CD14-positive monocyte (primary cell): ENCODE data around the gene APP. TPM values are rescaled to one million over a fixed set of nuclear protein-coding genes. Genes with fewer than 3 reads are reported as not detected.

ENCODE experiments used
- DNase-seq, 3 donors: peaks; one replicate each; pipeline ENCODE4 v3.0.0-alpha.2; 2011 to 2022
- H2AFZ ChIP-seq: 2 replicates; pipeline ENCODE4 v1.6.0; 2012; ENCODE audit warnings: mild to moderate bottlenecking, low read depth, low read length, inconsistent platforms; ENCODE audit not compliant: insufficient read depth, poor library complexity, severe bottlenecking
- H3K27ac ChIP-seq, 2 donors: 1 replicate in 1 of 2; 2 replicates in 1 of 2; pipeline ENCODE4 v1.5.1; 2012 to 2013; ENCODE audit warnings: low read length in 2 of 2, control low read depth in 1 of 2, inconsistent platforms in 1 of 2, low read depth in 1 of 2, mild to moderate bottlenecking in 1 of 2
- H3K27me3 ChIP-seq, 2 donors: one replicate each; pipeline versions ENCODE4 v1.6.0 to v1.6.1; 2011 to 2013; ENCODE audit warnings: low read length in 2 of 2; ENCODE audit not compliant: control insufficient read depth in 2 of 2, insufficient read depth in 2 of 2
- H3K36me3 ChIP-seq, 2 donors: replicated peaks in 1 of 2; 1 replicate in 1 of 2; 2 replicates in 1 of 2; pipeline versions ENCODE4 v1.5.1 to v1.6.1; 2012 to 2013; ENCODE audit warnings: low read length in 2 of 2, control low read depth in 1 of 2, inconsistent platforms in 1 of 2, mild to moderate bottlenecking in 1 of 2; ENCODE audit not compliant: insufficient read depth in 2 of 2, control insufficient read depth in 1 of 2
- H3K4me1 ChIP-seq, 2 donors: 1 replicate in 1 of 2; 2 replicates in 1 of 2; pipeline versions ENCODE4 v1.5.1 to v1.6.1; 2012 to 2013; ENCODE audit warnings: low read length in 2 of 2, control low read depth in 1 of 2, inconsistent platforms in 1 of 2, mild to moderate bottlenecking in 1 of 2, moderate library complexity in 1 of 2; ENCODE audit not compliant: insufficient read depth in 2 of 2, control insufficient read depth in 1 of 2
- H3K4me2 ChIP-seq: replicated peaks from 2 replicates; pipeline ENCODE3; 2012; ENCODE audit warnings: low read length, moderate library complexity, mild to moderate bottlenecking; ENCODE audit not compliant: poor library complexity, severe bottlenecking; ENCODE audit errors: extremely low read depth
- H3K4me3 ChIP-seq, 3 experiments: fragments of 200-600 bp in 1 of 3; sonication (generic) in 1 of 3; replicated peaks in 1 of 3; 1 replicate in 2 of 3; 2 replicates in 1 of 3; pipeline ENCODE4 v1.5.1; 2011 to 2013; ENCODE audit warnings: low read length in 3 of 3, mild to moderate bottlenecking in 3 of 3, control low read depth in 2 of 3, low read depth in 2 of 3, inconsistent platforms in 1 of 3, moderate library complexity in 1 of 3
- H3K79me2 ChIP-seq: 2 replicates; pipeline ENCODE4 v1.6.0; 2012; ENCODE audit warnings: mild to moderate bottlenecking, control low read depth, inconsistent platforms, low read length, moderate library complexity; ENCODE audit not compliant: insufficient read depth
- H3K9ac ChIP-seq: 2 replicates; pipeline ENCODE4 v1.6.0; 2017; ENCODE audit warnings: low read length, mild to moderate bottlenecking; ENCODE audit not compliant: insufficient read depth, poor library complexity, severe bottlenecking
- H3K9me3 ChIP-seq, 2 donors: replicated peaks in 1 of 2; 1 replicate in 1 of 2; 2 replicates in 1 of 2; pipeline versions ENCODE4 v1.5.1 to v1.6.1; 2012 to 2013; ENCODE audit warnings: low read length in 2 of 2, control low read depth in 1 of 2; ENCODE audit not compliant: control insufficient read depth in 1 of 2, insufficient read depth in 1 of 2
- H4K20me1 ChIP-seq: 2 replicates; pipeline ENCODE4 v1.6.0; 2012; ENCODE audit warnings: mild to moderate bottlenecking, low read length, control low read depth, moderate library complexity; ENCODE audit not compliant: insufficient read depth
- H3K27ac Mint-ChIP-seq, 7 donors: one replicate each; pipeline ENCODE4 v1.8.0; 2020; ENCODE audit warnings: mild to moderate bottlenecking in 7 of 7, mixed read lengths in 7 of 7, moderate library complexity in 6 of 7, inconsistent platforms in 2 of 7
- H3K27me3 Mint-ChIP-seq, 3 donors: one replicate each; pipeline ENCODE4 v1.8.0; 2021 to 2022; ENCODE audit warnings: low read depth in 3 of 3, mild to moderate bottlenecking in 3 of 3, mixed read lengths in 3 of 3, moderate library complexity in 3 of 3, inconsistent platforms in 1 of 3
- H3K36me3 Mint-ChIP-seq, 2 donors: one replicate each; pipeline ENCODE4 v1.8.0; 2020; ENCODE audit warnings: mixed read lengths in 2 of 2, inconsistent platforms in 1 of 2, mild to moderate bottlenecking in 1 of 2
- H3K4me1 Mint-ChIP-seq: one replicate; pipeline ENCODE4 v1.8.0; 2020; ENCODE audit warnings: mild to moderate bottlenecking, mixed read lengths
- H3K4me3 Mint-ChIP-seq, 2 donors: one replicate each; pipeline ENCODE4 v1.8.0; 2020; ENCODE audit warnings: mild to moderate bottlenecking in 2 of 2, mixed read lengths in 2 of 2, moderate library complexity in 1 of 2
- H3K9me3 Mint-ChIP-seq, 7 donors: one replicate each; pipeline ENCODE4 v1.8.0; 2020 to 2022; ENCODE audit warnings: mixed read lengths in 7 of 7, mild to moderate bottlenecking in 6 of 7, moderate library complexity in 6 of 7, inconsistent platforms in 2 of 7
- CTCF ChIP-seq: fragments of 200-600 bp; IDR thresholded peaks from one replicate; pipeline ENCODE4 v1.8.0; 2022; ENCODE audit warnings: antibody characterized with exemption, mild to moderate bottlenecking
- WGBS: methylation state at CpG from one replicate; pipeline ENCODE4 v1.1.5; 2013; ENCODE audit warnings: missing lambda C conversion rate; ENCODE audit not compliant: insufficient coverage; 5-methylcytosine and 5-hydroxymethylcytosine counted together
- intact Hi-C, 2 donors: fragments of 100-400 bp; cut with micrococcal nuclease; formaldehyde crosslinking; loops; one replicate each; pipeline versions ENCODE4 v1.15.0 to v1.15.1; 2023
- polyA plus RNA-seq, 3 donors: library from polyadenylated mRNA; depleted of rRNA in 1 of 3; unstranded in 2 of 3; stranded (reverse) in 1 of 3; fragments of 300-500 nt in 2 of 3; fragments of >200 nt in 1 of 3; fragmentation: Illumina TruSeq in 2 of 3; gene quantifications; 1 replicate in 2 of 3; 2 replicates in 1 of 3; pipeline ENCODE4 v1.2.3, GENCODE V29; 2012 to 2021

Gene APP
- polyA plus RNA-seq, 3 donors: 28.0 to 118 (median 35.1) TPM

GRCh38 chr21:26140164-26140579 is 30.4 kb downstream of the APP start:
- H3K4me2 ChIP-seq: no peak overlapping the region
- H3K27me3 ChIP-seq: no peaks in the 10 kb centered on the region
- H3K27ac Mint-ChIP-seq: peak overlapping the region; percentile 76 to 94 (median 87)
- peak overlapping the region; percentile 25 to 74 for H3K27ac ChIP-seq
- peaks cover 39% of the 10 kb centered on the region for H3K4me1 Mint-ChIP-seq
- no peak for TF ChIP-seq CTCF
- peaks cover 20% of the 10 kb centered on the region for H4K20me1 ChIP-seq
- H3K9ac ChIP-seq: peak overlapping the region; percentile 5
- H3K9me3 Mint-ChIP-seq: peaks cover 0 to 2% (median 0%) of the 10 kb centered on the region in 7 donors
- peaks cover 0 to 3% (median 2%) of the 10 kb centered on the region in 3 donors for H3K27me3 Mint-ChIP-seq
- peak; percentile 75 to 85 (median 79) for DNase-seq
- H3K79me2 ChIP-seq: peaks cover 67% of the 10 kb centered on the region
- H3K4me3 ChIP-seq: no peak overlapping the region
- H3K9me3 ChIP-seq: no peaks in the 10 kb centered on the region
- intact Hi-C loops: no loop called here
- 50% methylated on average over 1 of the region's 6 CpGs for WGBS
- no peak overlapping the region for H2AFZ ChIP-seq
- H3K4me3 Mint-ChIP-seq: no peak overlapping the region
- H3K4me1 ChIP-seq: peaks cover 21 to 25% of the 10 kb centered on the region in 2 donors
- H3K36me3 Mint-ChIP-seq: peaks cover 8 to 13% of the 10 kb centered on the region in 2 donors
- no peaks in the 10 kb centered on the region for H3K36me3 ChIP-seq

GRCh38 chr21:26138615-26139257 is 31.8 kb downstream of the APP start:
- H3K4me1 ChIP-seq: peaks cover 21 to 25% of the 10 kb centered on the region in 2 donors
- H3K4me3 ChIP-seq: no peak overlapping the region
- H4K20me1 ChIP-seq: peaks cover 28% of the 10 kb centered on the region
- no peak overlapping the region for H3K9ac ChIP-seq
- no peak overlapping the region for H3K4me2 ChIP-seq
- H3K27me3 ChIP-seq: no peaks in the 10 kb centered on the region
- Mint-ChIP-seq H3K4me1 (peaks cover 43% of the 10 kb centered on the region), H3K36me3 (peaks cover 8 to 10% of the 10 kb centered on the region in 2 donors), H3K27ac (no peak overlapping the region), H3K27me3 (peaks cover 0 to 3% (median 2%) of the 10 kb centered on the region in 3 donors), H3K9me3 (peaks cover 0 to 2% (median 0%) of the 10 kb centered on the region in 7 donors), H3K4me3 (no peak overlapping the region)
- no peak overlapping the region for H3K27ac ChIP-seq
- H2AFZ ChIP-seq: no peak overlapping the region
- no CpG with 5 or more reads among the region's 6 CpGs for WGBS
- no peaks in the 10 kb centered on the region for H3K36me3 ChIP-seq
- intact Hi-C loops: no loop called here
- H3K79me2 ChIP-seq: peaks cover 77% of the 10 kb centered on the region
- DNase-seq: no peak
- no peaks in the 10 kb centered on the region for H3K9me3 ChIP-seq
- TF ChIP-seq CTCF: no peak
